HUES6 (cell line): ENCODE data around the gene CCDC33.

Experiments used
- H3K27ac ChIP-seq: 2 replicates; pipeline ENCODE4 v1.7.0; 2013; ENCODE audit warnings: low read depth, mild to moderate bottlenecking, low read length, inconsistent platforms
- H3K27me3 ChIP-seq: 2 replicates; pipeline ENCODE4 v1.6.1; 2013; ENCODE audit warnings: low read length; ENCODE audit not compliant: control insufficient read depth, insufficient read depth
- H3K36me3 ChIP-seq: 2 replicates; pipeline ENCODE4 v1.6.1; 2013; ENCODE audit warnings: low read length; ENCODE audit not compliant: control insufficient read depth, insufficient read depth
- H3K4me1 ChIP-seq: 2 replicates; pipeline ENCODE4 v1.6.1; 2013; ENCODE audit warnings: low read length; ENCODE audit not compliant: control insufficient read depth, insufficient read depth
- H3K4me3 ChIP-seq: 2 replicates; pipeline ENCODE4 v1.5.1; 2013; ENCODE audit warnings: low read depth, low read length
- H3K9ac ChIP-seq: one replicate; pipeline ENCODE4 v1.6.1; 2013; ENCODE audit warnings: mild to moderate bottlenecking, low read length
- H3K9me3 ChIP-seq: 2 replicates; pipeline ENCODE4 v1.6.1; 2013; ENCODE audit warnings: low read depth, low read length; ENCODE audit not compliant: control insufficient read depth, insufficient read depth

CCDC33 gene

DNA sequence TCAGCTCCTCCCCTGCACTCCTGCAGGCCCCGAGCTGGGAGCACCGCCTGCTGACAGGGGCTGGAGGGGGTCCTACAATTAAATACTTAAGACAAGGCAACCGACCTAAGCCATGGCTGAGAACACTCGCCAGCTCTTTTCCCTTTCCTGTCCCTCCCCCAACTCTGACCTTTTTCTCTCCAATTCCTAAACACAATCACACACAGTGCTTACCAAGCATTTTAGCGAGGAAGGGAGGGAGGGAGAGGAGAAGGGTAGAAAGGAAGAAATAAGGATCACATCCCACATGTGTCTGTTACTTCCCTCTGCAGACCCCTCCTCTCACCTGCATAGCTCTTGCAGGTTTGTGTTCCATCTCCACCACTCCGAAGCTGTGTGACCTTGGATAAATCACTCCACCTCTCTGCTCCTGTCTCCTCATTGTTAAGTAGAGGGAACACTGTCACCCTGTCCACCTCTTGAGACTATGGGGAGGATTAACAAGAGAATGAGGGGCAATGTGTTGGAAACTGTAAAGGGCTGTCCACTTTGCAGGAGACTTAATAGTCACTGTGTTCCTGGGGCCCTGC is 67.7 kb downstream of the CCDC33 start:
- Histone ChIP-seq H3K9me3 (no peaks in the 10 kb centered on the region), H3K36me3 (no peaks in the 10 kb centered on the region), H3K4me3 (no peak overlapping the region), H3K27ac (no peak overlapping the region), H3K4me1 (peaks cover 76% of the 10 kb centered on the region), H3K27me3 (peaks cover 40% of the 10 kb centered on the region), H3K9ac (no peak overlapping the region)

DNA sequence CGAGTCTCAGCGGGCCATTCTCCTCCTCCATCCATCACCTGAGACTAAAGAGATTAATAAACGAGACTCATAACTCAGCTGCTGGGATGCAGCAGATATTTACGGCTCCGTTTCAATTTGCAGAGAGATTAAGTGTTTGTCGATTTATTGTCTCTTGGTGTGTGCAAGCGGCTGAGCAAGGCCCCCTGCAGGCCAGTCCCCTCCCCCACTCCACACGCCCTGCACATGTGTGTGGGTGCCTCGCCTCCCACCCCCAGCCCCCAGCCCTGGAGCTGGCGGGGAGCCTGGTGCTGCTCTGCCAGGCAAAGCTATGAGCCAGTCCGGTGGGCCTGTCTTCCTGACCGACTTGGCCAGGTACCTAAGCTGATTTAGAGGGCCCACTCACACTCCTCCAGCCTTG is 68.3 kb downstream of the CCDC33 start:
- no peak overlapping the region for H3K9ac ChIP-seq
- H3K27ac ChIP-seq: no peak overlapping the region
- H3K4me3 ChIP-seq: no peak overlapping the region
- H3K4me1 ChIP-seq: peaks cover 80% of the 10 kb centered on the region
- H3K9me3 ChIP-seq: no peaks in the 10 kb centered on the region
- H3K27me3 ChIP-seq: peaks cover 38% of the 10 kb centered on the region
- no peaks in the 10 kb centered on the region for H3K36me3 ChIP-seq

DNA sequence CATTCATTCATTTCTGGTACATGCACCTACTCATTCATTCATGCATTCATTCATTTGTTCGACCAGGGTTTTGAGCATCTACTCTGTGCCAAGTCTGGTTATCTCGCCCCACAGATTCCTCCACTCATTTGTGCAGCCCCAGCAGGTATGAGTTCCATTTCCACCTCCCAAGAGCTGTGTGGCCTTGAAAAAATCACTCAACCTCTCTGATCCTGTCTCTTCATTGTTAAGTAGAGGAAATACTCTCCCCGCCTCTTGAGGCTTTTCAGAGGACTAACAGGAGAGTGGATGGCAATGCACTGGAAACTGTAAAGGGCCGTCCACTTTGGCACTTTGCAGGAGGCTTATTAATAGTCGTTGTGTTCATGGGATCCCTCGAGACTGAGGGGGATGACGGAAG is 69.6 kb downstream of the CCDC33 start:
- Histone ChIP-seq H3K27me3 (peaks cover 25% of the 10 kb centered on the region), H3K4me3 (no peak overlapping the region), H3K4me1 (peaks cover 70% of the 10 kb centered on the region), H3K36me3 (no peaks in the 10 kb centered on the region), H3K9me3 (no peaks in the 10 kb centered on the region), H3K27ac (no peak overlapping the region), H3K9ac (no peak overlapping the region)

DNA sequence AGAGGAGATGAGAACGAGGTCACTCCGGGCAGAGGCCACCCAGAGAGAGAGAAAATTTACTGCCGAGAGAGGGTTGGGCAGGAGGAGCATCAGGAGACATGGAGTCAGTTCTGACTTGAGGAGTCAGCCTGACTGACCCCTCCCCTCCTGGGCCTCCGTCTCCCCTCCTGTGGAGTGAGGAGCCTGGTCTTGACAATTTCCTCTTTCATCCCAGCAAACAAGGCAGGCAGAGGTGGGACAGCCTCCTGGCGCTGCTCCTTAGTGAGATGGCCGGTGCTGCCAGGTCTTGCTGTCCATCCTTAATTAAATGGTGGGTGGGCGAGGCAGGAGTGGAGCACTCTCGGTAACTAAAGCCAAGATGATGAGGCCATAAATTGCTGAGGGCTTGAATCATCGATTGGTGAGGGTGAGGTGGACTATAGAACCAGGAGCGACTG is 70.7 kb downstream of the CCDC33 start:
- H3K9me3 ChIP-seq: no peaks in the 10 kb centered on the region
- H3K4me3 ChIP-seq: no peak overlapping the region
- H3K4me1 ChIP-seq: peaks cover 62% of the 10 kb centered on the region
- no peak overlapping the region for H3K27ac ChIP-seq
- H3K9ac ChIP-seq: no peak overlapping the region
- H3K36me3 ChIP-seq: no peaks in the 10 kb centered on the region
- H3K27me3 ChIP-seq: peaks cover 16% of the 10 kb centered on the region

DNA sequence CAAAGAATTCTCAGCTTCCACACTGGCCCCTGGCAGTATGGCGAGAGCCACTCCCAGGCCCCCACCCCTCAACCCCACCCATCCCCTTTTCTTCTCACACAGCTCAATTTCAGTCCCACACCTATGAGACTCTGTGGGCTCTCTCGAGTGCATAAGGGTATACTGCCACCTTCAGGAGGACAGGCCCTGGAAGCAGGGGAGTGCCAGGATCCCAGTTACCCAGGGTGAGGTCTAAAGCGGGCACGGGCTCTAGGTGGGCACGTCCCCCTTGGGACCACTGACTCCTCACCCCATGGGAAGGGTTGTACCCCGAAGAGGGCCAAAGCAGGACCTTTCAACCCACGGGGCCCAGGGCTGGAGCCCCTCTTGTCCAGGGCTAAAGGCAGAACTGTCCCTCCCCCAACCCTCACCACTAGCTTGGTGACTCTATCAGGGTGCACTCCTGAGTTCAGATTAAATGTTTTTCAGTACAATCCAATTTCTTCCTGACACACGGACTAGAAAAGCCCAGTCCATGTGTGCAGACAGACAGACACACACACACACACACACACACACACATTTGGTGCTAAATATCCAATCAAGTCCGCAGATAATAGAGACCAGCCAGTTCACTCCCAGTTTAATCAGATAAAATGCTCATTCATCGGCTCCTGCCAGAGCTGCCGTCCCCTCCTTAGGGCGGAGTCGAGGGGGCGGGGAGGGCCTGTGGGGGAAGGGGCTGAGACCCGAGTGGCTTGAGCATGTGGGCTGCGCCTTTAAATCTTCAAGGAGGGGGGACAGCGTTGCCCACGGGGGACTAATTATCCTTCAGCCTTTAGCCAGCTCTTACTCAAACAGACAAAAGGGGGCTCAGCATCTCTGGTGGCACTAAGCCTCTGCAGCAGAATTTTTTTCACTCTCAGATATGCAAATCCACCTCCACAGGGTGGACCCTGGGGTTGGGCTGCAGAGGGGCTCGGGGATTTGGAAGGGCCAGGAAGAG is 72.0 kb downstream of the CCDC33 start:
- 0 out of 2 replicates have a peak, but pooled peaks cover 9% of the 10 kb centered on the region for H3K27me3 ChIP-seq
- H3K36me3 ChIP-seq: no peaks in the 10 kb centered on the region
- H3K9me3 ChIP-seq: no peaks in the 10 kb centered on the region
- no peak overlapping the region for H3K27ac ChIP-seq
- peaks cover 61% of the 10 kb centered on the region for H3K4me1 ChIP-seq
- H3K4me3 ChIP-seq: peak overlapping the region; percentile 39; the same call in 1 of the 2 replicates
- H3K9ac ChIP-seq: peak overlapping the region; percentile 41

DNA sequence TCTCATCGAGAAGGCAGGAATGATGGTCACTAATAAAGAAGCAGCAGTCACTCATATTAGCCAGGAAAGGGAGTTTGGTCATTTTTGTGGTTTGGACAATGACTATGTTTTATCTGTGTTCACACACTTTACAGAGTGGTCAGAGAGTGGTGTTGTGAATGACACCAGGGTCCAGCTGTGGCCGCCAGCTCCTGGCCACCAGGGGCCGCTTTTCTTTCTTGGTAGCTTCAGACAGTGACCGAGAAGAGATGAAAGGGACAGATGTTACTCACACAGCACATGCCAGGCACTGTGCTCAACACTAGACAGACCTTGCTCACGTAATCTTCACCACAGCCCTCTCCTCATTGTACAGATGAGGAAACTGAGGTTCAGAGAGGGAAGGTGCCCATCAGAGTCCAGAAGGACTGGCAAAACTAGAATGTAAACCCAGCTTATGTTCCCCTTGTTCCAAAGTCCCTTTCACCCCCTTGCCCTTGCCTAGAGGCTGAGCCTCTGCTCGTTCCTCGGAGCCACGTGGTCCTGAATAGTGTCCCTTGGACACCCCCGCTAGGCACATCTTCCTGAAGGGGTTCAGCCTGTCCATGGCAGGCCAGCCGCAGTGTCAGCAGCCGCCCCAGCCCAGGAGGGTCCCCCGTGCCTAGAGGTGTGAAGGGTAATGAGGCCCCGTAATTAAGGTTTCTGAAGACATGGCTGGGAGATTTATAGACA is 75.8 kb downstream of the CCDC33 start:
- Histone ChIP-seq H3K27me3 (0 out of 2 replicates have a peak, but pooled peaks cover 3% of the 10 kb centered on the region), H3K4me3 (no peak overlapping the region), H3K27ac (no peak overlapping the region), H3K9ac (no peak overlapping the region), H3K9me3 (no peaks in the 10 kb centered on the region), H3K36me3 (no peaks in the 10 kb centered on the region), H3K4me1 (peaks cover 49% of the 10 kb centered on the region)

DNA sequence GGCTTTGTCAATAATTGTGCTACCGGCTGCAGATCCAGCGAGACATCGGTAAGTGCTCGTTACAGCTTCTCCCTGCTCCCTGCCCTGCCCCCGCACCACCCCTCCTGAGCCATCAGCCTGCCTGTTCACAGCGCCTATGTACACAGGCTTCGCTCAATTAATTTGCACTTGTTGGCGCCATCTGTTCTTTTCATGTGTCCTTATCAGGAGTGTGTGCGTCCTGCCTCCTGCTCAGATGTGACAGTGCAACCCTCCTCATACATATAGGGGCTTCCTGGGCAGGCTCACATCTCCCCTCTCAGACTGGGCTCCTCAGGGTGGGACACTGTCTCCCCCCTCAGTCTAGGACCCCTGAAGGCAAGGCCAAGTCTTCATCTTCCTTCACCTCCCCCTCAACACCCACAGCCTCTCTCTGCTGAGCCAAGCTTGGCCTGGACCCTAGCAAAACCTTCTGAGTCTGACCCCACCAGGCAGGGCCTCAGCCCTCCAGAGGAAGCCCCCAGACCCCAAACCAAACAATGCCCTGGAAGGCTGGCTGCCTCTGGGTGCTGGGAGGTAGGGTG is 76.4 kb downstream of the CCDC33 start:
- no peak overlapping the region for H3K4me3 ChIP-seq
- H3K4me1 ChIP-seq: peaks cover 46% of the 10 kb centered on the region
- 0 out of 2 replicates have a peak, but pooled peaks cover 3% of the 10 kb centered on the region for H3K27me3 ChIP-seq
- no peaks in the 10 kb centered on the region for H3K36me3 ChIP-seq
- no peak overlapping the region for H3K27ac ChIP-seq
- no peaks in the 10 kb centered on the region for H3K9me3 ChIP-seq
- no peak overlapping the region for H3K9ac ChIP-seq

DNA sequence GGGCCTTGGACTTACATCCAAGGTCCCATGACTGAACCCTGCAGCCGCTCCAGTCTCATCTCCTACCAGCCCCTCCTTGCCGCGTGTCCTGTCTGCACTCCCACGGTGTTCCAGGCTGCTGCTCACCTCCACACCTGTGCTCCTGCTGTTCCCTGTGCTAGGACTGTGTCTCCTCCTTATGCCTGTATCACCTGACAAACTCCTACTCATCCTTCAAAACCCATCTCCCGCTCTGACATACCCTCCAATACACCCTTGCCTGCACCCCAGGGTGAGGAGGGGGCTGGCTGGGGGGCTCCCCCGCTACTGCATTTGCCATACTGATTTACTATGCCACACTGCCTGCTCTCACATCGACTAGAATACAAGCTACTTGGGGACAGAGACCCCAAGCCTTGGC is 77.8 kb downstream of the CCDC33 start:
- Histone ChIP-seq H3K27ac (no peak overlapping the region), H3K27me3 (no peaks in the 10 kb centered on the region), H3K9ac (no peak overlapping the region), H3K9me3 (no peaks in the 10 kb centered on the region), H3K36me3 (no peaks in the 10 kb centered on the region), H3K4me3 (no peak overlapping the region), H3K4me1 (peaks cover 42% of the 10 kb centered on the region)

DNA sequence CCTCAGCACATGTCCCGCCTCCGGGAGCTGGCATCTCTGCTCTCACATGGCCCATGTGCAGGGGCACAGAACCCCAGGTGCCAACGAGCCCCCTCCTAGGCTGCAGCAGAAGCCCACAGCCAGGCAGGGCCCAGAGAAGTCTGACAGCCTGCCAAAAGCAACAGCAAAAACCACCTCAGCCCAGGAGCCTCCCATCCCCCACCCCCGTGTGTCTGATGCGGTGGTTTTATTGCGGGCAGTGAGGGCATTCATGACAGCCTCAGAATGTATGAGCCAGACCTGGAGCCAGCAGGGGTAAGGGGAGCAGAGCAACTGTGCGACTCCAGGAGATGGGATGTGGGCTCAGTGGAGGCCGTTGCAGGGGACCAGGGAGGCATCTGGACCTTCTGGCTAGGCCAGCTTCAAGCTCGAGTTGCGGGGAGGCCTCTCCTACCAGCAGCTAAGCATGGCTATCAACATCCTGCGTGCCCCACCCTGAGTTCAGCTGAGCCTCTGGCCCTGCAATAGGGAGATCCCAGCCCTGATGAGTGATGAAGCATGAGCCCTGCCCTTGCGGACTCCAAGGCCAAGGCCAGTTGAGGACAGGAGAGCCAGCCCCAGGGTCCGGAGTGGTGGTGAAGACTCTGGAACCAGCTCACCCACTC is 78.8 kb downstream of the CCDC33 start:
- no peaks in the 10 kb centered on the region for H3K27me3 ChIP-seq
- H3K4me3 ChIP-seq: no peak overlapping the region
- no peak overlapping the region for H3K27ac ChIP-seq
- H3K9ac ChIP-seq: no peak overlapping the region
- H3K36me3 ChIP-seq: no peaks in the 10 kb centered on the region
- no peaks in the 10 kb centered on the region for H3K9me3 ChIP-seq
- peaks cover 48% of the 10 kb centered on the region for H3K4me1 ChIP-seq

DNA sequence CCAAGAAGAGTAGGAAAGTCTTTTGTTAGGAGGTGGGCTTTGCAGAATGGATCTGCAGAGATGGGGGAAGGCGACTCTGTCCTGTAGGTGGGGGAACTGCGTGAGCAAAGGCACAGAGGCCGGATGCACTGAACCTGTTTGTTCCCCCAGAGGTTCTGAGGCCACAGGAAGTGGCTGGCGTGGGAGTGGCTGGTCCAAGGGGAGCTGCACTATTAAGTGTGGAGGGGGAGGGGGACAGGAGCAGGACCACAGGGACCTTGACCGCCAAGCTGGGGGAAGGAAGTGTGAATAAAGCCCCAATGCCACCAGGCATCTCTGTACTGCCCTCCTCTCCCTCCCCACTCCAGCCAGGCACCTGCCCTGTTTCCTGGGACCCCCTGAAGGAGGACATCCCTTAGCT is 79.5 kb downstream of the CCDC33 start:
- peaks cover 52% of the 10 kb centered on the region for H3K4me1 ChIP-seq

More for the DNA sequence above, 79.5 kb downstream of the CCDC33 start:
- peaks cover 2% of the 10 kb centered on the region; the same call in 1 of the 2 replicates for H3K9me3 ChIP-seq
- H3K27ac ChIP-seq: no peak overlapping the region
- no peak overlapping the region for H3K4me3 ChIP-seq
- no peaks in the 10 kb centered on the region for H3K36me3 ChIP-seq
- no peaks in the 10 kb centered on the region for H3K27me3 ChIP-seq
- no peak overlapping the region for H3K9ac ChIP-seq
